HepG2 (cell line): ENCODE data around the gene ARAP3. TPM values are rescaled to one million over a fixed set of nuclear protein-coding genes. Genes with fewer than 3 reads are reported as not detected.

Experiments used
- ARNT ChIP-seq: fragments of 450-650 bp; IDR thresholded peaks from 2 replicates; pipeline ENCODE4 v1.6.1; 2017
- FOXC1 ChIP-seq: sonication (generic); formaldehyde crosslinking; IDR thresholded peaks from 2 replicates; pipeline ENCODE4 v1.8.0; 2022; ENCODE audit warnings: mild to moderate bottlenecking, missing genetic modification reagents, borderline replicate concordance
- GPN1 ChIP-seq: sonication (generic); formaldehyde crosslinking; IDR thresholded peaks from 2 replicates; pipeline ENCODE4 v1.5.1; 2020; ENCODE audit warnings: missing genetic modification reagents, borderline replicate concordance
- HOXA3 ChIP-seq: sonication (generic); formaldehyde crosslinking; IDR thresholded peaks from 2 replicates; pipeline ENCODE4 v1.5.0; 2020; ENCODE audit warnings: missing genetic modification reagents
- KMT2B ChIP-seq: IDR thresholded peaks from 2 replicates; pipeline ENCODE4 v1.6.1; 2016; ENCODE audit warnings: missing genetic modification reagents, missing compliant biosample characterization
- ZFP62 ChIP-seq: sonication (generic); formaldehyde crosslinking; IDR thresholded peaks from 2 replicates; pipeline ENCODE4 v1.4.0; 2020; ENCODE audit warnings: missing genetic modification reagents
- ZMAT3 ChIP-seq: sonication (generic); formaldehyde crosslinking; conservative IDR thresholded peaks from 2 replicates; pipeline ENCODE4 v1.7.0; 2021; ENCODE audit warnings: missing genetic modification reagents
- ZNF335 ChIP-seq: sonication (generic); formaldehyde crosslinking; IDR thresholded peaks from 2 replicates; pipeline ENCODE4 v1.4.0; 2020; ENCODE audit warnings: missing genetic modification reagents
- ZNF530 ChIP-seq: sonication (generic); formaldehyde crosslinking; IDR thresholded peaks from 2 replicates; pipeline ENCODE4 v1.5.0; 2020; ENCODE audit warnings: low read depth, mild to moderate bottlenecking, missing genetic modification reagents
- ZNF563 ChIP-seq: sonication (generic); formaldehyde crosslinking; IDR thresholded peaks from 2 replicates; pipeline ENCODE4 v1.8.0; 2022; ENCODE audit warnings: mild to moderate bottlenecking, moderate library complexity, missing genetic modification reagents
- ZNF564 ChIP-seq: sonication (generic); formaldehyde crosslinking; IDR thresholded peaks from 2 replicates; pipeline ENCODE4 v1.8.1; 2023; ENCODE audit warnings: mild to moderate bottlenecking, missing genetic modification reagents
- ZNF766 ChIP-seq: sonication (generic); formaldehyde crosslinking; IDR thresholded peaks from 2 replicates; pipeline ENCODE4 v1.5.0; 2020; ENCODE audit warnings: missing genetic modification reagents, borderline replicate concordance
- polyA plus RNA-seq, 8 experiments: library from polyadenylated mRNA; depleted of rRNA in 3 of 8; stranded (reverse) in 7 of 8; unstranded in 1 of 8; fragments of >200 nt; fragmentation: Illumina TruSeq in 4 of 8; extraction: Trizol in 4 of 8; gene quantifications; 2 replicates each; pipeline versions ENCODE4 v1.2.1 to v1.2.3, GENCODE V29; 2011 to 2016; ENCODE audit warnings: low read depth in 4 of 8, missing spikeins in 1 of 8, mixed read lengths in 1 of 8; ENCODE audit not compliant: insufficient read depth in 1 of 8
- total RNA-seq, 5 experiments: library from RNA; depleted of rRNA; stranded (reverse); fragments of >200 nt; fragmentation: Illumina TruSeq; extraction: Trizol; gene quantifications; 2 replicates each; pipeline ENCODE4 v1.2.3, GENCODE V29; 2016; ENCODE audit warnings: low read depth in 1 of 5
- TF ChIP-seq, protein P1 (sequence below): fragments of 450-650 bp; IDR thresholded peaks from 2 replicates; pipeline ENCODE4 v1.6.1; 2017; ENCODE audit warnings: mild to moderate bottlenecking
- TF ChIP-seq, protein P2 (sequence below): sonication (generic); formaldehyde crosslinking; IDR thresholded peaks from 2 replicates; pipeline ENCODE4 v1.9.0; 2021; ENCODE audit warnings: missing genetic modification reagents, borderline replicate concordance
- TF ChIP-seq, protein P3 (sequence below): sonication (generic); formaldehyde crosslinking; IDR thresholded peaks from 2 replicates; pipeline ENCODE4 v1.8.0; 2022; ENCODE audit warnings: mild to moderate bottlenecking, missing genetic modification reagents, borderline replicate concordance
- TF ChIP-seq, protein P4 (sequence below): sonication (generic); formaldehyde crosslinking; IDR thresholded peaks from 2 replicates; pipeline ENCODE4 v1.5.0; 2020; ENCODE audit warnings: mild to moderate bottlenecking, missing genetic modification reagents, borderline replicate concordance
- TF ChIP-seq, protein P5 (sequence below): sonication (generic); formaldehyde crosslinking; IDR thresholded peaks from 2 replicates; pipeline ENCODE4 v1.4.0; 2020; ENCODE audit warnings: mild to moderate bottlenecking, missing genetic modification reagents

Gene ARAP3
- total and polyA plus RNA-seq, 2 of the 13 experiments (the other 11 are each of a cell fraction or from before 2014, with no cell fraction given): 0.25 TPM; not detected in 1

DNA sequence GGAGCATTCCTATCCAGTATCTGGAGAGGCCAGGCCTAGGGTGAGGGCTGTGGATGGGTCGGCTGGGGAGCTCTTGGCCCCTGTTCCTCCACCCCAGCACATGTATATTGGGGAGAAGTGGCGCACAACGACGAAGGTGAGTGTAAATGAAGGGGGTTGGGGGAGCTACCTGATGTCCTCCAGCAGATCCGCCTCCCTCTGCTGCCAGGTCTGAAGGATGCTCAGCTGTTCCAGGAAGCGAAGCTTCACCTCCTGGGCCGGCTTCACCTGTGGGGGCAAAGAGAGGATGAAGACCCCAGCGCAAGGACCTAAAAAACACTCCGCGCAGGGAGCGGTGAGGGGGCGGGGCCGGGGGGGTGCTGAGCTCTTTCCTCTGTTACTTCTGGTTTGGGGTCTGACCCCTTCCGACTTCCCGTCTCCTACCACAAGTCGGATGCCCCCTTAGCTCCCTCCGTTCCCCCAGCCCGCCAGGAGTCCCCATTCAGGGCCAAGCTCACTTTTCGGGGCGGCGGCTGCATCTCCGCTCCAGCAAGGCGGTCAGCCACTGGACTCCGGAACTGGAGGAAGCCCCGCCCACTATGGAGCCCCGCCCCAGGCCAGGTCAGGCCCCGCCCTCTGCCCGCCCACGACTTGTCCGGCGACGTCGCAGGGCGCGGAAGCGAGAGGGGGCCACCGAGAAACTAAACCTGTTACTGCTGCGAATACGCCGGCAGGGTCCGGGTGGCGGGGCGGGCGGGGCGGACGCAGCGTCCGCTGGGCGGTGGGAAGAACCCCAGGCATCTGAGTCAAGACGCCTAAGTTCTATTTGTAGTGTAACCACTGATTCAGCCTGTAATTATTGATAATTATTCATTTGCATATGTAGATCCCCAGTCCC, 30.9 kb downstream of the ARAP3 start, which contains the start of gene FCHSD1 (continued):
- TF ChIP-seq, protein P1, sequence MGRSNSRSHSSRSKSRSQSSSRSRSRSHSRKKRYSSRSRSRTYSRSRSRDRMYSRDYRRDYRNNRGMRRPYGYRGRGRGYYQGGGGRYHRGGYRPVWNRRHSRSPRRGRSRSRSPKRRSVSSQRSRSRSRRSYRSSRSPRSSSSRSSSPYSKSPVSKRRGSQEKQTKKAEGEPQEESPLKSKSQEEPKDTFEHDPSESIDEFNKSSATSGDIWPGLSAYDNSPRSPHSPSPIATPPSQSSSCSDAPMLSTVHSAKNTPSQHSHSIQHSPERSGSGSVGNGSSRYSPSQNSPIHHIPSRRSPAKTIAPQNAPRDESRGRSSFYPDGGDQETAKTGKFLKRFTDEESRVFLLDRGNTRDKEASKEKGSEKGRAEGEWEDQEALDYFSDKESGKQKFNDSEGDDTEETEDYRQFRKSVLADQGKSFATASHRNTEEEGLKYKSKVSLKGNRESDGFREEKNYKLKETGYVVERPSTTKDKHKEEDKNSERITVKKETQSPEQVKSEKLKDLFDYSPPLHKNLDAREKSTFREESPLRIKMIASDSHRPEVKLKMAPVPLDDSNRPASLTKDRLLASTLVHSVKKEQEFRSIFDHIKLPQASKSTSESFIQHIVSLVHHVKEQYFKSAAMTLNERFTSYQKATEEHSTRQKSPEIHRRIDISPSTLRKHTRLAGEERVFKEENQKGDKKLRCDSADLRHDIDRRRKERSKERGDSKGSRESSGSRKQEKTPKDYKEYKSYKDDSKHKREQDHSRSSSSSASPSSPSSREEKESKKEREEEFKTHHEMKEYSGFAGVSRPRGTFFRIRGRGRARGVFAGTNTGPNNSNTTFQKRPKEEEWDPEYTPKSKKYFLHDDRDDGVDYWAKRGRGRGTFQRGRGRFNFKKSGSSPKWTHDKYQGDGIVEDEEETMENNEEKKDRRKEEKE: no peak
- TF ChIP-seq ZFP62 (CRISPR knock-in tag) (no peak), GPN1 (no peak), ZNF530 (CRISPR knock-in tag) (no peak), ZMAT3 (CRISPR knock-in tag) (no peak), ZNF563 (CRISPR knock-in tag) (no peak), ZNF335 (CRISPR knock-in tag) (no peak), KMT2B (CRISPR knock-in tag) (0 out of 2 replicates have a peak, but pooled peaks have one; percentile 28), ZNF564 (CRISPR knock-in tag) (no peak), HOXA3 (CRISPR knock-in tag) (no peak), ARNT (no peak), ZNF766 (no peak), FOXC1 (CRISPR knock-in tag) (no peak)
- TF ChIP-seq, protein P2, sequence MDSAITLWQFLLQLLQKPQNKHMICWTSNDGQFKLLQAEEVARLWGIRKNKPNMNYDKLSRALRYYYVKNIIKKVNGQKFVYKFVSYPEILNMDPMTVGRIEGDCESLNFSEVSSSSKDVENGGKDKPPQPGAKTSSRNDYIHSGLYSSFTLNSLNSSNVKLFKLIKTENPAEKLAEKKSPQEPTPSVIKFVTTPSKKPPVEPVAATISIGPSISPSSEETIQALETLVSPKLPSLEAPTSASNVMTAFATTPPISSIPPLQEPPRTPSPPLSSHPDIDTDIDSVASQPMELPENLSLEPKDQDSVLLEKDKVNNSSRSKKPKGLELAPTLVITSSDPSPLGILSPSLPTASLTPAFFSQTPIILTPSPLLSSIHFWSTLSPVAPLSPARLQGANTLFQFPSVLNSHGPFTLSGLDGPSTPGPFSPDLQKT (CRISPR knock-in tag): no peak
- TF ChIP-seq, protein P3, sequence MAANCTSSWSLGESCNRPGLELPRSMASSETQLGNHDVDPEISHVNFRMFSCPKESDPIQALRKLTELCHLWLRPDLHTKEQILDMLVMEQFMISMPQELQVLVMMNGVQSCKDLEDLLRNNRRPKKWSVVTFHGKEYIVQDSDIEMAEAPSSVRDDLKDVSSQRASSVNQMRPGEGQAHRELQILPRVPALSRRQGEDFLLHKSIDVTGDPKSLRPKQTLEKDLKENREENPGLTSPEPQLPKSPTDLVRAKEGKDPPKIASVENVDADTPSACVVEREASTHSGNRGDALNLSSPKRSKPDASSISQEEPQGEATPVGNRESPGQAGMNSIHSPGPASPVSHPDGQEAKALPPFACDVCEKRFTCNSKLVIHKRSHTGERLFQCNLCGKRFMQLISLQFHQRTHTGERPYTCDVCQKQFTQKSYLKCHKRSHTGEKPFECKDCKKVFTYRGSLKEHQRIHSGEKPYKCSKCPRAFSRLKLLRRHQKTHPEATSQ (CRISPR knock-in tag): no peak
- TF ChIP-seq, protein P4, sequence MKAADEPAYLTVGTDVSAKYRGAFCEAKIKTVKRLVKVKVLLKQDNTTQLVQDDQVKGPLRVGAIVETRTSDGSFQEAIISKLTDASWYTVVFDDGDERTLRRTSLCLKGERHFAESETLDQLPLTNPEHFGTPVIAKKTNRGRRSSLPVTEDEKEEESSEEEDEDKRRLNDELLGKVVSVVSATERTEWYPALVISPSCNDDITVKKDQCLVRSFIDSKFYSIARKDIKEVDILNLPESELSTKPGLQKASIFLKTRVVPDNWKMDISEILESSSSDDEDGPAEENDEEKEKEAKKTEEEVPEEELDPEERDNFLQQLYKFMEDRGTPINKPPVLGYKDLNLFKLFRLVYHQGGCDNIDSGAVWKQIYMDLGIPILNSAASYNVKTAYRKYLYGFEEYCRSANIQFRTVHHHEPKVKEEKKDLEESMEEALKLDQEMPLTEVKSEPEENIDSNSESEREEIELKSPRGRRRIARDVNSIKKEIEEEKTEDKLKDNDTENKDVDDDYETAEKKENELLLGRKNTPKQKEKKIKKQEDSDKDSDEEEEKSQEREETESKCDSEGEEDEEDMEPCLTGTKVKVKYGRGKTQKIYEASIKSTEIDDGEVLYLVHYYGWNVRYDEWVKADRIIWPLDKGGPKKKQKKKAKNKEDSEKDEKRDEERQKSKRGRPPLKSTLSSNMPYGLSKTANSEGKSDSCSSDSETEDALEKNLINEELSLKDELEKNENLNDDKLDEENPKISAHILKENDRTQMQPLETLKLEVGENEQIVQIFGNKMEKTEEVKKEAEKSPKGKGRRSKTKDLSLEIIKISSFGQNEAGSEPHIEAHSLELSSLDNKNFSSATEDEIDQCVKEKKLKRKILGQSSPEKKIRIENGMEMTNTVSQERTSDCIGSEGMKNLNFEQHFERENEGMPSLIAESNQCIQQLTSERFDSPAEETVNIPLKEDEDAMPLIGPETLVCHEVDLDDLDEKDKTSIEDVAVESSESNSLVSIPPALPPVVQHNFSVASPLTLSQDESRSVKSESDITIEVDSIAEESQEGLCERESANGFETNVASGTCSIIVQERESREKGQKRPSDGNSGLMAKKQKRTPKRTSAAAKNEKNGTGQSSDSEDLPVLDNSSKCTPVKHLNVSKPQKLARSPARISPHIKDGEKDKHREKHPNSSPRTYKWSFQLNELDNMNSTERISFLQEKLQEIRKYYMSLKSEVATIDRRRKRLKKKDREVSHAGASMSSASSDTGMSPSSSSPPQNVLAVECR (CRISPR knock-in tag): peak; percentile 52; the same call in 1 of the 2 replicates
- TF ChIP-seq, protein P5, sequence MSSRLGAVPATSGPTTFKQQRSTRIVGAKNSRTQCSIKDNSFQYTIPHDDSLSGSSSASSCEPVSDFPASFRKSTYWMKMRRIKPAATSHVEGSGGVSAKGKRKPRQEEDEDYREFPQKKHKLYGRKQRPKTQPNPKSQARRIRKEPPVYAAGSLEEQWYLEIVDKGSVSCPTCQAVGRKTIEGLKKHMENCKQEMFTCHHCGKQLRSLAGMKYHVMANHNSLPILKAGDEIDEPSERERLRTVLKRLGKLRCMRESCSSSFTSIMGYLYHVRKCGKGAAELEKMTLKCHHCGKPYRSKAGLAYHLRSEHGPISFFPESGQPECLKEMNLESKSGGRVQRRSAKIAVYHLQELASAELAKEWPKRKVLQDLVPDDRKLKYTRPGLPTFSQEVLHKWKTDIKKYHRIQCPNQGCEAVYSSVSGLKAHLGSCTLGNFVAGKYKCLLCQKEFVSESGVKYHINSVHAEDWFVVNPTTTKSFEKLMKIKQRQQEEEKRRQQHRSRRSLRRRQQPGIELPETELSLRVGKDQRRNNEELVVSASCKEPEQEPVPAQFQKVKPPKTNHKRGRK (CRISPR knock-in tag): no peak
